Cortex of kidney (tissue), 1 donor: Measurements from ENCODE around the gene ATP6V1F.

ENCODE experiments used
- DNase-seq: peaks from one replicate; lab custom pipeline; 2025; lab: John Stamatoyannopoulos, UW

Gene ATP6V1F

GRCh38 chr7:128835790-128836641, 26.6 kb upstream of the ATP6V1F start:
- no peak for DNase-seq

- no peak for DNase-seq
These were observed 25.8 kb upstream of the ATP6V1F start for GRCh38 chr7:128836729-128837348.

GRCh38 chr7:128837521-128837921, 25.1 kb upstream of the ATP6V1F start:
- DNase-seq = no peak

- no peak for DNase-seq
These were observed 24.4 kb upstream of the ATP6V1F start for GRCh38 chr7:128838109-128838779.

- DNase-seq = no peak
These were observed 23.5 kb upstream of the ATP6V1F start for GRCh38 chr7:128838981-128839731.

GRCh38 chr7:128839751-128840177, 22.9 kb upstream of the ATP6V1F start:
- no peak for DNase-seq

GRCh38 chr7:128840326-128841170, 22.1 kb upstream of the ATP6V1F start:
- DNase-seq = no peak

GRCh38 chr7:128841171-128841690, 21.4 kb upstream of the ATP6V1F start:
- DNase-seq = no peak

GRCh38 chr7:128841921-128842673, 20.6 kb upstream of the ATP6V1F start:
- no peak for DNase-seq

- no peak for DNase-seq
These were observed 19.7 kb upstream of the ATP6V1F start for GRCh38 chr7:128842674-128843641.

- DNase-seq = no peak
These were observed 18.6 kb upstream of the ATP6V1F start for GRCh38 chr7:128843938-128844621.

- no peak for DNase-seq
These were observed 17.8 kb upstream of the ATP6V1F start for GRCh38 chr7:128844777-128845311.

GRCh38 chr7:128845475-128845874, 17.2 kb upstream of the ATP6V1F start:
- DNase-seq = no peak

GRCh38 chr7:128845987-128846386, 16.7 kb upstream of the ATP6V1F start:
- DNase-seq = no peak

- no peak for DNase-seq
These were observed 15.7 kb upstream of the ATP6V1F start for GRCh38 chr7:128846781-128847444.

- no peak for DNase-seq
These were observed 14.9 kb upstream of the ATP6V1F start for GRCh38 chr7:128847721-128848211.
